H9 (cell line): ENCODE data around the gene NR4A2. TPM values are rescaled to one million over a fixed set of nuclear protein-coding genes. Genes with fewer than 3 reads are reported as not detected.

Experiments used
- DNase-seq: peaks from one replicate; pipeline ENCODE4 v3.0.0-alpha.2; 2017
- H2AFZ ChIP-seq: one replicate; pipeline ENCODE4 v1.6.1; 2013; ENCODE audit warnings: mild to moderate bottlenecking, low read length, control low read depth, moderate library complexity
- H2AK5ac ChIP-seq: 2 replicates; pipeline ENCODE4 v1.6.1; 2013; ENCODE audit warnings: low read length, control low read depth, mixed read lengths; ENCODE audit not compliant: insufficient read length
- H2BK120ac ChIP-seq: one replicate; pipeline ENCODE4 v1.6.1; 2013; ENCODE audit warnings: low read depth, mild to moderate bottlenecking, low read length, control low read depth, inconsistent platforms; ENCODE audit not compliant: poor library complexity, severe bottlenecking
- H2BK12ac ChIP-seq: 2 replicates; pipeline ENCODE4 v1.6.1; 2013; ENCODE audit warnings: low read length, control low read depth, mixed read lengths, low read depth; ENCODE audit not compliant: insufficient read length
- H2BK15ac ChIP-seq: 2 replicates; pipeline ENCODE4 v1.6.1; 2013; ENCODE audit warnings: low read depth, low read length, control low read depth
- H2BK20ac ChIP-seq: one replicate; pipeline ENCODE4 v1.6.1; 2013; ENCODE audit warnings: low read depth, mild to moderate bottlenecking, low read length, control low read depth, inconsistent platforms; ENCODE audit not compliant: poor library complexity, severe bottlenecking
- H2BK5ac ChIP-seq: 2 replicates; pipeline ENCODE4 v1.6.1; 2013; ENCODE audit warnings: low read length, control low read depth, mixed read lengths; ENCODE audit not compliant: insufficient read length
- H3K14ac ChIP-seq: 2 replicates; pipeline ENCODE4 v1.6.1; 2013; ENCODE audit warnings: low read length, control low read depth; ENCODE audit not compliant: insufficient read depth
- H3K18ac ChIP-seq: 2 replicates; pipeline ENCODE4 v1.6.1; 2013; ENCODE audit warnings: low read depth, mild to moderate bottlenecking, mixed read lengths, low read length, control low read depth; ENCODE audit not compliant: insufficient read length
- H3K23ac ChIP-seq: 2 replicates; pipeline ENCODE4 v1.6.1; 2013; ENCODE audit warnings: low read length, control low read depth, mixed read lengths, low read depth; ENCODE audit not compliant: insufficient read length
- H3K23me2 ChIP-seq: 2 replicates; pipeline ENCODE4 v1.6.1; 2013; ENCODE audit warnings: low read depth, mild to moderate bottlenecking, mixed read lengths, low read length, control low read depth; ENCODE audit not compliant: insufficient read length, poor library complexity, severe bottlenecking
- H3K27ac ChIP-seq: 2 replicates; pipeline ENCODE4 v1.5.1; 2013; ENCODE audit warnings: low read length, control low read depth, mixed read lengths, low read depth; ENCODE audit not compliant: insufficient read length
- H3K27me3 ChIP-seq: 2 replicates; pipeline ENCODE4 v1.6.1; 2013; ENCODE audit warnings: low read length, control low read depth, inconsistent platforms; ENCODE audit not compliant: insufficient read depth
- H3K4ac ChIP-seq: 2 replicates; pipeline ENCODE4 v1.6.1; 2013; ENCODE audit warnings: low read depth, mild to moderate bottlenecking, control low read depth, inconsistent platforms, low read length, moderate library complexity
- H3K4me1 ChIP-seq: 2 replicates; pipeline ENCODE4 v1.6.1; 2013; ENCODE audit warnings: low read length, control low read depth, inconsistent platforms; ENCODE audit not compliant: insufficient read depth
- H3K4me2 ChIP-seq: 2 replicates; pipeline ENCODE4 v1.6.1; 2013; ENCODE audit warnings: low read length, control low read depth, mixed read lengths; ENCODE audit not compliant: insufficient read length, insufficient read depth
- H3K56ac ChIP-seq: 2 replicates; pipeline ENCODE4 v1.6.1; 2013; ENCODE audit warnings: low read depth, mild to moderate bottlenecking, mixed read lengths, low read length, control low read depth; ENCODE audit not compliant: insufficient read length
- H3K79me1 ChIP-seq: 2 replicates; pipeline ENCODE4 v1.6.1; 2013; ENCODE audit warnings: low read depth, mild to moderate bottlenecking, moderate library complexity, low read length, control low read depth, inconsistent platforms; ENCODE audit not compliant: insufficient read depth, poor library complexity, severe bottlenecking
- H3K79me2 ChIP-seq: 2 replicates; pipeline ENCODE4 v1.6.1; 2013; ENCODE audit warnings: low read length, control low read depth, inconsistent platforms; ENCODE audit not compliant: insufficient read depth
- H3K9ac ChIP-seq: 2 replicates; pipeline ENCODE4 v1.6.1; 2013; ENCODE audit warnings: low read length, control low read depth, mixed read lengths; ENCODE audit not compliant: insufficient read length; ENCODE audit errors: extremely low read depth
- H3K9me3 ChIP-seq: one replicate; pipeline ENCODE4 v1.6.1; 2013; ENCODE audit warnings: low read depth, low read length, inconsistent platforms; ENCODE audit not compliant: control insufficient read depth
- H3T11ph ChIP-seq: one replicate; pipeline ENCODE4 v1.6.1; 2013; ENCODE audit warnings: mild to moderate bottlenecking, low read length, control low read depth, inconsistent platforms
- H4K20me1 ChIP-seq: one replicate; pipeline ENCODE4 v1.6.1; 2013; ENCODE audit not compliant: control insufficient read depth, insufficient read length, insufficient read depth
- H4K5ac ChIP-seq: 2 replicates; pipeline ENCODE4 v1.6.1; 2013; ENCODE audit warnings: low read depth, mild to moderate bottlenecking, mixed read lengths, low read length, control low read depth; ENCODE audit not compliant: insufficient read length
- H4K8ac ChIP-seq: replicated peaks from 2 replicates; pipeline ENCODE4 v1.6.1; 2013; ENCODE audit warnings: low read length, control low read depth, mixed read lengths, low read depth; ENCODE audit not compliant: insufficient read length
- H4K91ac ChIP-seq: 2 replicates; pipeline ENCODE4 v1.6.1; 2013; ENCODE audit warnings: low read depth, mild to moderate bottlenecking, moderate library complexity, mixed read lengths, low read length, control low read depth; ENCODE audit not compliant: insufficient read length
- H3K27ac Mint-ChIP-seq, 3 experiments: 2 replicates in 2 of 3; 3 replicates in 1 of 3; pipeline ENCODE4 v1.8.0; 2020 to 2021; ENCODE audit warnings: mixed read lengths in 3 of 3, mild to moderate bottlenecking in 1 of 3, moderate library complexity in 1 of 3
- H3K27me3 Mint-ChIP-seq: 2 replicates; pipeline ENCODE4 v1.8.0; 2021; ENCODE audit warnings: low read depth, mild to moderate bottlenecking, moderate library complexity, mixed read lengths
- H3K36me3 Mint-ChIP-seq, 3 experiments: 2 replicates in 2 of 3; 3 replicates in 1 of 3; pipeline ENCODE4 v1.8.0; 2020 to 2021; ENCODE audit warnings: low read depth in 3 of 3, mixed read lengths in 3 of 3; ENCODE audit not compliant: insufficient read depth in 1 of 3
- H3K4me1 Mint-ChIP-seq, 2 experiments: 2 replicates each; pipeline ENCODE4 v1.8.0; 2020; ENCODE audit warnings: mixed read lengths in 2 of 2
- H3K4me3 Mint-ChIP-seq, 2 experiments: 2 replicates in 1 of 2; 3 replicates in 1 of 2; pipeline ENCODE4 v1.8.0; 2020 to 2021; ENCODE audit warnings: mild to moderate bottlenecking in 2 of 2, mixed read lengths in 2 of 2, moderate library complexity in 1 of 2
- H3K9me3 Mint-ChIP-seq, 2 experiments: 2 replicates in 1 of 2; 3 replicates in 1 of 2; pipeline ENCODE4 v1.8.0; 2020; ENCODE audit warnings: mild to moderate bottlenecking in 2 of 2, mixed read lengths in 2 of 2, moderate library complexity in 1 of 2
- WGBS: extraction: QIAGEN DNeasy Blood & Tissue Kit; methylation state at CpG from one replicate; pipeline ENCODE4 v1.1.7; 2013; ENCODE audit warnings: missing lambda C conversion rate, low lambda C conversion rate, mixed read lengths; ENCODE audit not compliant: insufficient read length; ENCODE audit errors: extremely low coverage; 5-methylcytosine and 5-hydroxymethylcytosine counted together
- total RNA-seq: library from RNA; stranded (reverse); gene quantifications from 2 replicates; pipeline ENCODE4 v1.2.1, GENCODE V29; 2021
- TF ChIP-seq, protein P1 (sequence below): fragments of 200-600 bp; sonication (generic); conservative IDR thresholded peaks from 3 replicates; pipeline ENCODE4 v1.8.0; 2021; ENCODE audit warnings: antibody characterized with exemption, mild to moderate bottlenecking

NR4A2 gene
- total RNA-seq, 1 experiment from 2014 or later, result 2.0 TPM

DNA sequence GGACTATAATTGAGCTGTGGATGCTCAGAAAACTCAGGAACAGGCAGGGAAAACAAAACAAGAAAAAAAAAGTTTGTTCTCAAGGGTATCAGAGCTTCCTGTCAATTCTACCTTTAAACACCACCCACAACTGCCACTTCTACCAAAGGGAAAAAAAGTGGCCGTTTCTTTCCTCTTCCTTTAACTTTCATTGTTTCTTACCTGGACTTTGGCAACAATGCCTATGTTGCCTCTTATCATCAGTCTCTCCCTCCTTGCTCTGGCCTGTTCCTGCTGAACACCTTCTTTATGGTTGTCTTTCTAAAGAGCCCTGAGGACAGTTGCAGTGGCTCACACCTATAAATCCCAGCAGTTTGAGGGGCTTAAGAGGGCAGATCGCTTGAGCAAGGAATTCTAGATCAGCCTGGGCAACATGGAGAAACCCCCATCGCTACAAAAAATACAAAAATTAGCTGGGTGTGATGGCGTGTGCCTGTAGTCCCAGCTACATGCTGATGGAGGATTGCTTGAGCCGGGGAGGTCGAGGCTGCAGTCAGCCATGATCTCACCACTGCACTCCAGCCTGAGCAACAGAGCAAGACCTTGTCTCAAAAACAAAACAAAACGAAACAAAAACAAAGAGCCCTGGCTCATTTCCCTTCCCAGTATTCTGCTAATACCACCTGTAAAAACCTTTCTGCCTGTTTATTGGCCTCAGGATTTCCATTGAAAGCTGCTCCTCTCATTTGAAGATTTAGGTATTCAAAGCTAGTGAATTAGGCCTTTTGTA, 18.0 kb upstream of the NR4A2 start:
- TF ChIP-seq, protein P1, sequence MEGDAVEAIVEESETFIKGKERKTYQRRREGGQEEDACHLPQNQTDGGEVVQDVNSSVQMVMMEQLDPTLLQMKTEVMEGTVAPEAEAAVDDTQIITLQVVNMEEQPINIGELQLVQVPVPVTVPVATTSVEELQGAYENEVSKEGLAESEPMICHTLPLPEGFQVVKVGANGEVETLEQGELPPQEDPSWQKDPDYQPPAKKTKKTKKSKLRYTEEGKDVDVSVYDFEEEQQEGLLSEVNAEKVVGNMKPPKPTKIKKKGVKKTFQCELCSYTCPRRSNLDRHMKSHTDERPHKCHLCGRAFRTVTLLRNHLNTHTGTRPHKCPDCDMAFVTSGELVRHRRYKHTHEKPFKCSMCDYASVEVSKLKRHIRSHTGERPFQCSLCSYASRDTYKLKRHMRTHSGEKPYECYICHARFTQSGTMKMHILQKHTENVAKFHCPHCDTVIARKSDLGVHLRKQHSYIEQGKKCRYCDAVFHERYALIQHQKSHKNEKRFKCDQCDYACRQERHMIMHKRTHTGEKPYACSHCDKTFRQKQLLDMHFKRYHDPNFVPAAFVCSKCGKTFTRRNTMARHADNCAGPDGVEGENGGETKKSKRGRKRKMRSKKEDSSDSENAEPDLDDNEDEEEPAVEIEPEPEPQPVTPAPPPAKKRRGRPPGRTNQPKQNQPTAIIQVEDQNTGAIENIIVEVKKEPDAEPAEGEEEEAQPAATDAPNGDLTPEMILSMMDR, result no peak
- H4K5ac ChIP-seq, result no peak overlapping the region
- H4K20me1 ChIP-seq, result no peaks in the 10 kb centered on the region
- no peak for DNase-seq
- H3K9ac ChIP-seq, result no peak overlapping the region
- H2BK15ac ChIP-seq, result no peak overlapping the region
- no peaks in the 10 kb centered on the region for H3K27me3 ChIP-seq
- no peaks in the 10 kb centered on the region for H3K23me2 ChIP-seq
- Mint-ChIP-seq H3K4me1 (peaks cover 13 to 16% of the 10 kb centered on the region in 2 experiments; a peak in 3 of 4 replicates), H3K27me3 (no peaks in the 10 kb centered on the region; the same call in 1 of the 2 replicates), H3K9me3 (peaks cover 2 to 9% of the 10 kb centered on the region in 2 experiments; a peak in 3 of 5 replicates), H3K36me3 (peaks cover 0 to 5% (median 2%) of the 10 kb centered on the region in 3 experiments; a peak in 1 of 7 replicates), H3K27ac (peak overlapping the region in 1 of 3 experiments; percentile 32; a peak in 2 of 7 replicates), H3K4me3 (no peak overlapping the region)
- H3K56ac ChIP-seq, result no peak overlapping the region
- no peak overlapping the region for H3K4me2 ChIP-seq
- H2AFZ ChIP-seq, result no peak overlapping the region
- H3K4me1 ChIP-seq, result no peaks in the 10 kb centered on the region
- no peak overlapping the region for H3K23ac ChIP-seq
- H2BK120ac ChIP-seq, result no peak overlapping the region
- H3K9me3 ChIP-seq, result no peaks in the 10 kb centered on the region
- no peak overlapping the region for H2BK5ac ChIP-seq
- no peaks in the 10 kb centered on the region for H3K79me1 ChIP-seq
- no peak overlapping the region for H4K8ac ChIP-seq
- H4K91ac ChIP-seq, result no peak overlapping the region
- H2BK12ac ChIP-seq, result no peak overlapping the region
- H3K79me2 ChIP-seq, result no peaks in the 10 kb centered on the region
- H3K4ac ChIP-seq, result no peak overlapping the region
- WGBS, result no CpG with 5 or more reads among the region's 7 CpGs
- no peak overlapping the region for H3K18ac ChIP-seq
- H2BK20ac ChIP-seq, result no peak overlapping the region
- no peak overlapping the region for H3T11ph ChIP-seq
- no peak overlapping the region for H3K14ac ChIP-seq
- H3K27ac ChIP-seq, result no peak overlapping the region
- H2AK5ac ChIP-seq, result no peak overlapping the region
